Hepatocyte (in vitro differentiated cells): ENCODE data around the gene SEMA4C. TPM values are rescaled to one million over a fixed set of nuclear protein-coding genes. Genes with fewer than 3 reads are reported as not detected.

ENCODE experiments used
- DNase-seq: peaks from one replicate; pipeline ENCODE4 v3.0.0-alpha.2; 2016; ENCODE audit warnings: low spot score
- H2AFZ ChIP-seq: fragments of 200-600 bp; sonication (generic); 2 replicates; pipeline ENCODE4 v1.6.0; 2016; ENCODE audit warnings: antibody characterized with exemption, mild to moderate bottlenecking
- H3K27ac ChIP-seq: fragments of 200-600 bp; sonication (generic); 2 replicates; pipeline ENCODE4 v1.5.1; 2016; ENCODE audit warnings: mild to moderate bottlenecking
- H3K27me3 ChIP-seq: fragments of 200-600 bp; sonication (generic); 2 replicates; pipeline ENCODE4 v1.6.1; 2016
- H3K36me3 ChIP-seq: fragments of 200-600 bp; sonication (generic); replicated peaks from 2 replicates; pipeline ENCODE4 v1.5.1; 2016; ENCODE audit warnings: low read depth; ENCODE audit not compliant: insufficient read depth
- H3K4me1 ChIP-seq: fragments of 200-600 bp; sonication (generic); 2 replicates; pipeline ENCODE4 v1.5.1; 2016; ENCODE audit warnings: mild to moderate bottlenecking, moderate library complexity; ENCODE audit not compliant: insufficient read depth
- H3K4me2 ChIP-seq: fragments of 200-600 bp; sonication (generic); 2 replicates; pipeline ENCODE4 v1.6.0; 2016
- H3K4me3 ChIP-seq: fragments of 200-600 bp; sonication (generic); 2 replicates; pipeline ENCODE4 v1.5.1; 2016; ENCODE audit warnings: mild to moderate bottlenecking
- H3K79me2 ChIP-seq: fragments of 200-600 bp; sonication (generic); 2 replicates; pipeline ENCODE4 v1.6.0; 2017; ENCODE audit warnings: mild to moderate bottlenecking
- H3K9me2 ChIP-seq: fragments of 200-600 bp; sonication (generic); replicated peaks from 2 replicates; pipeline ENCODE4 v1.6.0; 2017; ENCODE audit warnings: mild to moderate bottlenecking; ENCODE audit not compliant: insufficient read depth
- H3K9me3 ChIP-seq: fragments of 200-600 bp; sonication (generic); 2 replicates; pipeline ENCODE4 v1.5.1; 2016; ENCODE audit warnings: low read depth, mild to moderate bottlenecking
- H4K20me1 ChIP-seq: fragments of 200-600 bp; sonication (generic); 2 replicates; pipeline ENCODE4 v1.6.0; 2016; ENCODE audit warnings: mild to moderate bottlenecking; ENCODE audit not compliant: insufficient read depth, poor library complexity, severe bottlenecking
- EZH2 ChIP-seq: fragments of 200-600 bp; sonication (generic); IDR thresholded peaks from 2 replicates; pipeline ENCODE4 v1.6.1; 2016; ENCODE audit warnings: antibody characterized with exemption, mild to moderate bottlenecking, borderline replicate concordance
- EZH2phosphoT487 ChIP-seq: fragments of 200-600 bp; sonication (generic); IDR thresholded peaks from one replicate; pipeline ENCODE4 v1.6.1; 2018; ENCODE audit warnings: antibody characterized with exemption, mild to moderate bottlenecking, low read depth, moderate library complexity; ENCODE audit not compliant: unreplicated experiment, severe bottlenecking
- WGBS: methylation state at CpG from one replicate; pipeline ENCODE4 v1.1.6; 2016; ENCODE audit warnings: low lambda C conversion rate; ENCODE audit errors: missing lambda C conversion rate; 5-methylcytosine and 5-hydroxymethylcytosine counted together
- polyA plus RNA-seq: library from polyadenylated mRNA; unstranded; fragments of >200 nt; fragmentation: Nextera tagmentation; extraction: Ambion mirVana; gene quantifications from 2 replicates; pipeline ENCODE4 v1.2.1, GENCODE V29; 2016
- total RNA-seq: library from RNA; depleted of rRNA; stranded (reverse); fragments of >200 nt; gene quantifications from 2 replicates; pipeline ENCODE4 v1.2.3, GENCODE V29; 2014
- TF ChIP-seq, protein P1 (sequence below): fragments of 200-600 bp; sonication (generic); IDR thresholded peaks from 2 replicates; pipeline ENCODE4 v1.5.1; 2016; ENCODE audit warnings: antibody characterized with exemption, mild to moderate bottlenecking; ENCODE audit not compliant: poor library complexity

Gene SEMA4C
- total and polyA plus RNA-seq, 2 experiments from 2014 or later, result 28.6 to 37.5 TPM

DNA sequence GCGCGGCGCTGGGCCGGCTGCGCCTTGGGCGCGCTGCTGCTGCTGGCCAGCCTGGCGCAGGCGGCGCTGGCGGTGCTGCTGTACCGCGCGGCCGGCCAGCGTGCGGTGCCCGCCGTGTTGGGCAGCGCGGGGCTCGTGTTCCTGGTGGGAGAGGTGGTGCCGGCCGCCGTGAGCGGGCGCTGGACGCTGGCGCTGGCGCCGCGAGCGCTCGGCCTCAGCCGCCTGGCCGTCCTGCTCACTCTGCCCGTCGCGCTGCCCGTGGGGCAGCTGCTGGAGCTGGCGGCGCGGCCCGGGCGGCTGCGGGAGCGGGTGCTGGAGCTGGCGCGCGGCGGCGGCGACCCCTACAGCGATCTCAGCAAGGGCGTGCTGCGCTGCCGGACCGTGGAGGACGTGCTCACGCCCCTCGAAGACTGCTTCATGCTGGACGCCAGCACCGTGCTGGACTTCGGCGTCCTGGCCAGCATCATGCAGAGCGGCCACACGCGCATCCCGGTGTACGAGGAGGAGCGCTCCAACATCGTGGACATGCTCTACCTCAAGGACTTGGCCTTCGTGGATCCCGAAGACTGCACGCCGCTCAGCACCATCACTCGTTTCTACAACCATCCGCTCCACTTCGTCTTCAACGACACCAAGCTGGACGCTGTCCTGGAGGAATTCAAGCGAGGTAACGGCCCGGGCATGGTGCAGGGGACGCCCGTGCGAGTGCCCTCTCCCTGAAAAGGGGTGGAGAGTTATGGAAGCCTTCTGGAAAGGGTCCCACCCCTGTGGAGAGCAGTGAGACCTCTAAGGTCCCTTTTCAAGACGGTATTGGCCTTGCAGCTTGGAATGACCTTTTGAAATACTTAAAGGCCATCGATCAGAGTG, 52.8 kb downstream of the SEMA4C start:
- no peak overlapping the region for H3K27ac ChIP-seq
- no peak for DNase-seq
- WGBS, result 2% methylated on average over 72 of the region's 89 CpGs
- H4K20me1 ChIP-seq, result peaks cover 46% of the 10 kb centered on the region
- H3K79me2 ChIP-seq, result peaks cover 48% of the 10 kb centered on the region
- no peaks in the 10 kb centered on the region for H3K9me2 ChIP-seq
- H3K36me3 ChIP-seq, result peaks cover 3% of the 10 kb centered on the region
- peak overlapping the region; percentile 42 for H3K4me3 ChIP-seq
- no peak overlapping the region for H2AFZ ChIP-seq
- no peaks in the 10 kb centered on the region for H3K9me3 ChIP-seq
- TF ChIP-seq, protein P1, sequence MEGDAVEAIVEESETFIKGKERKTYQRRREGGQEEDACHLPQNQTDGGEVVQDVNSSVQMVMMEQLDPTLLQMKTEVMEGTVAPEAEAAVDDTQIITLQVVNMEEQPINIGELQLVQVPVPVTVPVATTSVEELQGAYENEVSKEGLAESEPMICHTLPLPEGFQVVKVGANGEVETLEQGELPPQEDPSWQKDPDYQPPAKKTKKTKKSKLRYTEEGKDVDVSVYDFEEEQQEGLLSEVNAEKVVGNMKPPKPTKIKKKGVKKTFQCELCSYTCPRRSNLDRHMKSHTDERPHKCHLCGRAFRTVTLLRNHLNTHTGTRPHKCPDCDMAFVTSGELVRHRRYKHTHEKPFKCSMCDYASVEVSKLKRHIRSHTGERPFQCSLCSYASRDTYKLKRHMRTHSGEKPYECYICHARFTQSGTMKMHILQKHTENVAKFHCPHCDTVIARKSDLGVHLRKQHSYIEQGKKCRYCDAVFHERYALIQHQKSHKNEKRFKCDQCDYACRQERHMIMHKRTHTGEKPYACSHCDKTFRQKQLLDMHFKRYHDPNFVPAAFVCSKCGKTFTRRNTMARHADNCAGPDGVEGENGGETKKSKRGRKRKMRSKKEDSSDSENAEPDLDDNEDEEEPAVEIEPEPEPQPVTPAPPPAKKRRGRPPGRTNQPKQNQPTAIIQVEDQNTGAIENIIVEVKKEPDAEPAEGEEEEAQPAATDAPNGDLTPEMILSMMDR, result no peak
- TF ChIP-seq EZH2phosphoT487, result no peak
- TF ChIP-seq EZH2, result no peak
- H3K4me1 ChIP-seq, result peaks cover 52% of the 10 kb centered on the region
- H3K27me3 ChIP-seq, result no peaks in the 10 kb centered on the region
- H3K4me2 ChIP-seq, result peak overlapping the region; percentile 98

DNA sequence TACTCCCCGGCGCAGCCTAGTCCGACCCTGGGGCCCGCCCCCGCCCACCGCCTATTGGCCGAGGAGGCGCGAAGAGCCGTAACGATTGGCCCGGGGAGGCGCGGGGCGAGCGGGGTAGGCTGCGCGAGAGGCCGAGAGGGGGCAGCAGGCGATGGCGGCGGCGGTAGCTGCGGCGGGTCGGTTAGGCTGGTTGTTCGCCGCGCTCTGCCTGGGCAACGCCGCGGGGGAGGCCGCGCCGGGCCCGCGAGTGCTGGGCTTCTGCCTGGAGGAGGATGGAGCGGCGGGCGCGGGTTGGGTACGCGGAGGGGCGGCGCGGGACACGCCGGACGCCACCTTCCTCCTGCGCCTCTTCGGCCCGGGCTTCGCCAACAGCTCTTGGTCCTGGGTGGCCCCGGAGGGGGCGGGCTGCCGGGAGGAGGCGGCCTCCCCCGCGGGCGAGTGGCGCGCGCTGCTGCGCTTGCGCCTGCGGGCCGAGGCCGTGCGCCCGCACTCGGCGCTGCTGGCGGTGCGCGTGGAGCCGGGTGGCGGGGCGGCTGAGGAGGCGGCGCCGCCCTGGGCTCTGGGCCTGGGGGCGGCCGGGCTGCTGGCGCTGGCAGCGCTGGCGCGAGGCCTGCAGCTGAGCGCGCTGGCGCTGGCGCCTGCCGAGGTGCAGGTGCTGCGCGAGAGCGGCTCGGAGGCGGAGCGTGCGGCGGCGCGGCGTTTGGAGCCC, 53.6 kb downstream of the SEMA4C start, which contains the start of gene CNNM3:
CNNM3 (plus strand) TSS at position 142 of the 709 bp plus-strand sequence; CDS start at position 152, 10 bp downstream.
- peak; percentile 97 for DNase-seq
- peaks cover 40% of the 10 kb centered on the region for H3K79me2 ChIP-seq
- H3K9me3 ChIP-seq, result no peaks in the 10 kb centered on the region
- peak within 1 kb of the TSS; percentile 81 for H2AFZ ChIP-seq
- H3K4me1 ChIP-seq, result peaks cover 45% of the 10 kb centered on the region
- peak within 1 kb of the TSS; percentile 98 for H3K4me2 ChIP-seq
- peak within 1 kb of the TSS; percentile 61 for H3K4me3 ChIP-seq
- WGBS, result 1% methylated on average over 21 of the region's 103 CpGs
- peaks cover 38% of the 10 kb centered on the region for H4K20me1 ChIP-seq
- peaks cover 3% of the 10 kb centered on the region for H3K36me3 ChIP-seq
- TF ChIP-seq EZH2 (no peak), EZH2phosphoT487 (no peak)
- TF ChIP-seq, protein P1, result peak; percentile 51
- no peaks in the 10 kb centered on the region for H3K9me2 ChIP-seq
- H3K27me3 ChIP-seq, result no peaks in the 10 kb centered on the region
- peak within 1 kb of the TSS; percentile 98 for H3K27ac ChIP-seq

DNA sequence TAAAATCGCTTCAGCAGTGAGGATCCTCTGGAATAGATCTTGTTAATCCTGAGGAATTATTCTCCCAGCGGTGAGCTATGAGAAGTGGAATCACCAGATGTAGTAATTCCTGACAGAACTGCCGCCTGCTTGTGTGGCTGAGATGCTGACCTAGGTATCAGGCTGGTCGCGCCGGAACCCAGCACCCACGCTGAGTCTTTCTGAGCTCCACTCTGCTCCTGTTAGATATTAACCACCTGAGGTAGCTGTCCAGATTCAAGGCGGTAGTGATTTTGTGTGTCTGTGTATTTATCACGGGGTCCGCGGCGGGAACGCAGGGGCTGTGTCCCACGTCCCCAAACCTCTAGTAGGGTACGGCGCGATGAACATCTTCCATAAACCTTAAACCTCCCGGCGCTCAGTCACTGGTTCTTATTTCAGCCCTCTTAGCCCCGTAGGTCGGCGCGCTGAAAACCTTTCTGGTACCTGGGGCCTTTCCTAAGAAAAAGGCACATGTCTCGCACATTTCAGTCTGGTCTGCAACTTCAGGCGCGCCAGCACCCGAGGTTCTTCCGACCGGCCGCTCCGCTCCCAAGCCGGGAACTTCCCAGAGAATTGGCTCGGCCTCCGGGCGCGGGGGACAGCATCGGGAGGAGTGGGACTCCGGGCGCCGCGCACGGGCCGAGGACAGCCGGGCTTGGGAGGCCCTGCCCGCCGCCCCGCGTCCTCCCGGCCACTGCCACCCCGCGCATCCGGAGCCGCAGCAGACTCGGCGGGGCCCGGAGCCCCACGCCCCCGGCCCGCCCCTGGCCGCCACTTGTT, 54.4 kb downstream of the SEMA4C start:
- Histone ChIP-seq H4K20me1 (peaks cover 33% of the 10 kb centered on the region), H3K9me3 (no peaks in the 10 kb centered on the region), H3K4me3 (peak overlapping the region; percentile 61), H2AFZ (peak overlapping the region; percentile 44), H3K36me3 (peaks cover 3% of the 10 kb centered on the region), H3K27ac (peak overlapping the region; percentile 72), H3K27me3 (no peaks in the 10 kb centered on the region), H3K4me1 (peaks cover 39% of the 10 kb centered on the region), H3K79me2 (peaks cover 32% of the 10 kb centered on the region), H3K4me2 (peak overlapping the region; percentile 92), H3K9me2 (no peaks in the 10 kb centered on the region)
- peak; percentile 60 for DNase-seq
- TF ChIP-seq, protein P1, result no peak
- TF ChIP-seq EZH2 (no peak), EZH2phosphoT487 (no peak)
- 1% methylated on average over 53 of the region's 60 CpGs for WGBS
